H1 (cell line): ENCODE measurements around the gene ZNF446. TPM values are rescaled to one million over a fixed set of nuclear protein-coding genes. Genes with fewer than 3 reads are reported as not detected.
"Not testable (repeated sequence)": the region's sequence is repeated elsewhere in the genome, so short reads cannot be mapped to it uniquely, and the experiment has no call there.

Source experiments
- CTCF ChIA-PET: fragments of 300-600 bp; sonication (Branson Sonifier 250); formaldehyde crosslinking; loops from one replicate; lab custom pipeline; 2021; ENCODE audit not compliant: partially characterized antibody; lab: Charles Lee
- POLR2A ChIA-PET: fragments of 300-600 bp; sonication (Branson Sonifier 250); formaldehyde crosslinking; loops from one replicate; lab custom pipeline; 2021; ENCODE audit warnings: inconsistent platforms; ENCODE audit not compliant: partially characterized antibody; lab: Charles Lee
- DNase-seq, 2 experiments: peaks; one replicate each; pipeline versions ENCODE4 v3.0.0 to v3.0.0-alpha.2; 2010 to 2022; ENCODE audit warnings: low spot score in 2 of 2, low read depth in 1 of 2, mixed read lengths in 1 of 2
- FAIRE-seq: peaks from 2 replicates; lab custom pipeline; 2011; peaks lifted over from hg19 to GRCh38; lab: Jason Lieb, UNC
- H2AFZ ChIP-seq: 2 replicates; pipeline ENCODE4 v1.8.1; 2012; ENCODE audit warnings: low read length, inconsistent platforms
- H2AK5ac ChIP-seq: 2 replicates; pipeline ENCODE4 v1.6.1; 2013; ENCODE audit warnings: low read depth, low read length
- H2BK120ac ChIP-seq: replicated peaks from 2 replicates; pipeline ENCODE3; 2013; ENCODE audit warnings: low read depth, low read length, inconsistent platforms
- H2BK12ac ChIP-seq: 2 replicates; pipeline ENCODE4 v1.6.1; 2013; ENCODE audit warnings: low read depth, low read length
- H2BK15ac ChIP-seq: 2 replicates; pipeline ENCODE4 v1.6.1; 2013; ENCODE audit warnings: low read length
- H2BK20ac ChIP-seq: 2 replicates; pipeline ENCODE4 v1.6.1; 2013; ENCODE audit warnings: low read length
- H2BK5ac ChIP-seq: 2 replicates; pipeline ENCODE4 v1.6.1; 2013; ENCODE audit warnings: low read depth, low read length
- H3K14ac ChIP-seq: 2 replicates; pipeline ENCODE4 v1.6.1; 2013; ENCODE audit warnings: inconsistent platforms; ENCODE audit not compliant: insufficient read length
- H3K18ac ChIP-seq: 2 replicates; pipeline ENCODE4 v1.6.1; 2013; ENCODE audit warnings: low read length; ENCODE audit errors: extremely low read depth
- H3K23ac ChIP-seq: 2 replicates; pipeline ENCODE4 v1.6.1; 2013; ENCODE audit warnings: inconsistent platforms; ENCODE audit not compliant: insufficient read length
- H3K23me2 ChIP-seq: 2 replicates; pipeline ENCODE4 v1.6.1; 2013; ENCODE audit warnings: low read depth, low read length
- H3K27ac ChIP-seq: 2 replicates; pipeline ENCODE4 v1.6.1; 2011; ENCODE audit warnings: low read depth, low read length, inconsistent platforms
- H3K27me3 ChIP-seq, 4 experiments: replicated peaks in 1 of 4; 1 replicate in 1 of 4; 2 replicates in 3 of 4; pipeline versions ENCODE4 v1.6.1 to v1.8.1; 2011 to 2013; ENCODE audit warnings: low read length in 3 of 4, mild to moderate bottlenecking in 3 of 4, inconsistent platforms in 2 of 4, mixed read lengths in 2 of 4, moderate library complexity in 1 of 4; ENCODE audit not compliant: control insufficient read depth in 3 of 4, insufficient read depth in 3 of 4; ENCODE audit errors: extremely low read depth in 1 of 4
- H3K36me3 ChIP-seq, 4 experiments: 2 replicates each; pipeline versions ENCODE4 v1.6.1 to v1.8.1; 2011 to 2013; ENCODE audit warnings: mild to moderate bottlenecking in 4 of 4, low read length in 3 of 4, moderate library complexity in 2 of 4, control low read depth in 1 of 4, inconsistent platforms in 1 of 4; ENCODE audit not compliant: insufficient read depth in 4 of 4, control insufficient read depth in 2 of 4
- H3K4ac ChIP-seq: replicated peaks from 2 replicates; pipeline ENCODE3; 2013; ENCODE audit warnings: low read length, low read depth, mixed read lengths, inconsistent platforms; ENCODE audit not compliant: insufficient read length
- H3K4me1 ChIP-seq, 4 experiments: replicated peaks in 1 of 4; 1 replicate in 1 of 4; 2 replicates in 3 of 4; pipeline versions ENCODE4 v1.6.1 to v1.8.1; 2011 to 2013; ENCODE audit warnings: low read length in 3 of 4, inconsistent platforms in 2 of 4, mixed read lengths in 1 of 4; ENCODE audit not compliant: insufficient read depth in 4 of 4, control insufficient read depth in 3 of 4
- H3K4me2 ChIP-seq, 2 experiments: 2 replicates each; pipeline versions ENCODE4 v1.6.1 to v1.8.1; 2011 to 2013; ENCODE audit warnings: low read depth in 2 of 2, low read length in 2 of 2, control low read depth in 1 of 2, inconsistent platforms in 1 of 2, mild to moderate bottlenecking in 1 of 2; ENCODE audit not compliant: insufficient read depth in 1 of 2
- H3K4me3 ChIP-seq, 4 experiments: fragments of 200-600, 300-600 bp in 1 of 4; sonication (generic), shearing (Covaris generic), sonication (Bioruptor Twin) in 1 of 4; 2 replicates each; pipeline versions ENCODE4 v1.5.1 to v1.8.1; 2011 to 2016; ENCODE audit warnings: low read length in 4 of 4, low read depth in 3 of 4, control low read depth in 2 of 4, inconsistent platforms in 2 of 4, mild to moderate bottlenecking in 2 of 4, mixed read lengths in 1 of 4, moderate library complexity in 1 of 4; ENCODE audit not compliant: insufficient read depth in 2 of 4; ENCODE audit errors: extremely low read depth in 1 of 4
- H3K56ac ChIP-seq: replicated peaks from 2 replicates; pipeline ENCODE3; 2013; ENCODE audit warnings: low read depth, mild to moderate bottlenecking, mixed read lengths, low read length, inconsistent platforms; ENCODE audit not compliant: insufficient read length
- H3K79me1 ChIP-seq: 2 replicates; pipeline ENCODE4 v1.6.1; 2013; ENCODE audit warnings: low read depth, low read length, control low read depth
- H3K79me2 ChIP-seq, 2 experiments: 2 replicates each; pipeline versions ENCODE4 v1.6.1 to v1.8.1; 2012 to 2013; ENCODE audit warnings: low read length in 2 of 2, mild to moderate bottlenecking in 2 of 2, inconsistent platforms in 1 of 2; ENCODE audit not compliant: insufficient read depth in 2 of 2, control insufficient read depth in 1 of 2
- H3K9ac ChIP-seq, 4 experiments: replicated peaks in 1 of 4; 1 replicate in 1 of 4; 2 replicates in 3 of 4; pipeline versions ENCODE4 v1.6.1 to v1.8.1; 2011 to 2013; ENCODE audit warnings: low read depth in 3 of 4, low read length in 3 of 4, control low read depth in 2 of 4, mild to moderate bottlenecking in 2 of 4, moderate library complexity in 2 of 4, inconsistent platforms in 1 of 4; ENCODE audit errors: extremely low read depth in 1 of 4
- H3K9me3 ChIP-seq, 2 experiments: 2 replicates each; pipeline versions ENCODE4 v1.6.1 to v1.8.1; 2012 to 2013; ENCODE audit warnings: mild to moderate bottlenecking in 2 of 2, moderate library complexity in 2 of 2, control low read depth in 1 of 2, inconsistent platforms in 1 of 2, low read depth in 1 of 2, low read length in 1 of 2, mixed read lengths in 1 of 2; ENCODE audit not compliant: insufficient read depth in 2 of 2
- H4K20me1 ChIP-seq, 2 experiments: replicated peaks in 1 of 2; 2 replicates each; pipeline versions ENCODE3 to v1.8.1; 2011 to 2013; ENCODE audit warnings: inconsistent platforms in 2 of 2, low read length in 2 of 2, mild to moderate bottlenecking in 1 of 2; ENCODE audit not compliant: insufficient read depth in 2 of 2, control insufficient read depth in 1 of 2
- H4K5ac ChIP-seq: 2 replicates; pipeline ENCODE4 v1.6.1; 2013; ENCODE audit warnings: low read length, low read depth, mixed read lengths, inconsistent platforms; ENCODE audit not compliant: insufficient read length
- H4K8ac ChIP-seq: 2 replicates; pipeline ENCODE4 v1.8.0; 2013; ENCODE audit warnings: mild to moderate bottlenecking, moderate library complexity, low read length, inconsistent platforms; ENCODE audit not compliant: insufficient read depth; ENCODE audit errors: extremely low read depth
- H4K91ac ChIP-seq: replicated peaks from 2 replicates; pipeline ENCODE3; 2013; ENCODE audit warnings: low read length, mixed read lengths, inconsistent platforms; ENCODE audit not compliant: insufficient read length
- CBX5 ChIP-seq: fragments of 300-800, 300-1000 bp; sonication (generic); IDR thresholded peaks from 2 replicates; pipeline ENCODE4 v1.7.1; 2016; ENCODE audit warnings: antibody characterized with exemption, low read length, low read depth
- CBX8 ChIP-seq: fragments of 300-800, 300-1000 bp; sonication (generic); IDR thresholded peaks from 2 replicates; pipeline ENCODE4 v1.7.1; 2016; ENCODE audit warnings: low read depth, low read length, borderline replicate concordance
- CREB1 ChIP-seq: IDR thresholded peaks from 2 replicates; pipeline ENCODE4 v1.6.1; 2012; ENCODE audit warnings: inconsistent platforms
- EP300 ChIP-seq, 2 experiments: IDR thresholded peaks; 1 replicate in 1 of 2; 2 replicates in 1 of 2; pipeline ENCODE4 v1.6.1; 2011 to 2012; ENCODE audit warnings: low read depth in 2 of 2, low read length in 2 of 2, mild to moderate bottlenecking in 2 of 2, borderline replicate concordance in 1 of 2, inconsistent platforms in 1 of 2, moderate library complexity in 1 of 2
- GTF2F1 ChIP-seq: IDR thresholded peaks from 2 replicates; pipeline ENCODE4 v1.6.1; 2012; ENCODE audit warnings: low read depth, low read length, improper control_type of control experiment, borderline replicate concordance
- HDAC2 ChIP-seq, 2 experiments: fragments of 300-600 bp in 1 of 2; sonication (generic) in 1 of 2; IDR thresholded peaks; 2 replicates each; pipeline ENCODE4 v1.6.1; 2011 to 2012; ENCODE audit warnings: low read depth in 2 of 2, low read length in 2 of 2, mild to moderate bottlenecking in 2 of 2, moderate library complexity in 2 of 2, borderline replicate concordance in 1 of 2, inconsistent platforms in 1 of 2
- NRF1 ChIP-seq: IDR thresholded peaks from 2 replicates; pipeline ENCODE4 v1.6.1; 2011; ENCODE audit warnings: mild to moderate bottlenecking, low read depth, low read length, improper control_type of control experiment
- WGBS, 2 experiments: shearing (Covaris generic) in 1 of 2; methylation state at CpG; one replicate each; pipeline versions ENCODE4 v1.1.6 to v1.1.7; 2013 to 2015; ENCODE audit warnings: low lambda C conversion rate in 2 of 2, mixed read lengths in 2 of 2, inconsistent platforms in 1 of 2, low coverage in 1 of 2, missing lambda C conversion rate in 1 of 2; ENCODE audit not compliant: insufficient replicate concordance in 2 of 2, insufficient coverage in 1 of 2, insufficient read length in 1 of 2; ENCODE audit errors: extremely low coverage in 1 of 2, missing lambda C conversion rate in 1 of 2; 5-methylcytosine and 5-hydroxymethylcytosine counted together
- polyA plus RNA-seq, 7 experiments: library from polyadenylated mRNA; depleted of rRNA in 3 of 7; stranded (reverse) in 5 of 7; unstranded in 2 of 7; fragments of >200 nt in 5 of 7; fragments of 200-250 nt in 2 of 7; gene quantifications; 1 replicate in 5 of 7; 2 replicates in 1 of 7; 4 replicates in 1 of 7; pipeline versions ENCODE4 v1.2.1 to v1.2.3, GENCODE V29; 2011 to 2013; ENCODE audit warnings: missing spikeins in 2 of 7, mixed read lengths in 2 of 7
- total RNA-seq: library from RNA; stranded (reverse); fragmentation: NEBNext Ultra II Directional; extraction: Animal tissue kit (Norgen Biotek cat#: 25700); gene quantifications from 2 replicates; pipeline ENCODE4 v1.2.1, GENCODE V29; 2021

The ZNF446 gene
- total and polyA plus RNA-seq, 2 of the 8 experiments (the other 6 are each of a cell fraction or from before 2014, with no cell fraction given), result 4.1 to 5.5 TPM

DNA sequence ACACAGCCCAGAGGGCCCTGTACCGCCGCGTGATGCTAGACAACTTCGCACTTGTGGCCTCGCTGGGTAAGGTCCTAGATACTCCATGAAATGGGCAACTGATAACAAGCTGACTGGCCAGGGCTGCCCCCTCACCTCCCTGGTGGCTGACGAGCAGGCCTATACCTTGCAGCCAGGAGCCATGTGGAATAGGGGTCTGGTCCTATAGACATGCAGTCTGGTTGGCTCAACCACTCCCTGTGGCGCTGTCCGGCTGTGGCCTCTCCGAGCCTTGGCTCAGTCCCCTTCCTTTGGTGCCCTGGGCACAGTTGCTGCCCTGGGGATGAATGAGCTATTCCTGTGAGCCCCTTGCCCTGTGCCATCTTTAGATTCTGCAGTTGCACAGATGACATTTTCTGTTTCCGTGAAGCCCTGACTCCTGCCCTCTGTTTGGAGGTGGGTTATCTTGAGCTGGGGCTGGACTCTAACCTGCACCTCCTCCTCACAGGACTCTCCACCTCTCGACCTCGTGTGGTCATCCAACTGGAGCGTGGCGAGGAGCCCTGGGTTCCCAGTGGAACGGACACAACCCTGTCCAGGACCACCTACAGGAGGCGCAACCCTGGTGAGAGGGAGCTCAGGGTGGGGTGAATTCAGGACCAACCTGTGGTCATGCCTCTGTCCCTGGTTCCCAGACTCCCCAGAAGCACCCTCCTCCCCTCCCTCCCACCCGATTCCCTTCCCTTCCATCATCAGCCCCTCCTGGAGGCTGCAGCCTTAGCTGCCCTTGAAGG is 6.7 kb upstream of the ZNF446 start (continued):
- TF ChIP-seq EP300 (IDR thresholded peaks at IDR 0.05; ENCODE audit: borderline replicate concordance in 1 of 2, low read depth in 2 of 2, low read length in 2 of 2), result no peak
- TF ChIP-seq CBX5, result no peak
- TF ChIP-seq CBX8, result no peak
- TF ChIP-seq GTF2F1, result no peak
- no peak for TF ChIP-seq CREB1
- TF ChIP-seq NRF1, result no peak
- TF ChIP-seq HDAC2 (IDR thresholded peaks at IDR 0.05; ENCODE audit: borderline replicate concordance in 1 of 2, low read depth in 2 of 2, low read length in 2 of 2), result no peak

- H4K8ac ChIP-seq, H3K4me3 ChIP-seq, H2BK12ac ChIP-seq, H3K4me2 ChIP-seq, H3K23ac ChIP-seq, FAIRE-seq, H2BK120ac ChIP-seq, H3K56ac ChIP-seq, H4K91ac ChIP-seq, H2AK5ac ChIP-seq, H4K5ac ChIP-seq, H2BK5ac ChIP-seq, H2BK15ac ChIP-seq, DNase-seq, H2BK20ac ChIP-seq, H3K79me1 ChIP-seq, H3K27ac ChIP-seq, H3K27me3 ChIP-seq, H3K9me3 ChIP-seq, H2AFZ ChIP-seq, H3K18ac ChIP-seq, H3K36me3 ChIP-seq, H3K4ac ChIP-seq, CTCF ChIA-PET, H3K14ac ChIP-seq, H3K9ac ChIP-seq, H3K4me1 ChIP-seq, H3K79me2 ChIP-seq: not testable (repeated sequence)
- Histone ChIP-seq H3K23me2 (peaks cover 15% of the 10 kb centered on the region), H4K20me1 (peaks cover 6 to 12% of the 10 kb centered on the region in 2 experiments)
- POLR2A ChIA-PET, result interaction anchor here (1.3 kb wide), 1 partner anchor 48 kb away, joined by 4 read pairs; no protein-coding TSS in a partner anchor
- 94% methylated on average over 14 of the region's 53 CpGs; no CpG with 5 or more reads in 1 of the 2 experiments for WGBS, 2 experiments
Measured at GRCh38 chr19:58470837-58471543, 5.2 kb upstream of the ZNF446 start.
